Mesodermal cell (in vitro differentiated cells): Measurements from ENCODE around the gene BMP2.

Experiments
- H3K27ac ChIP-seq: 2 replicates; pipeline ENCODE4 v1.7.0; 2013; ENCODE audit warnings: mild to moderate bottlenecking, low read depth, low read length, moderate library complexity; ENCODE audit not compliant: severe bottlenecking
- H3K36me3 ChIP-seq: 2 replicates; pipeline ENCODE4 v1.7.1; 2013; ENCODE audit warnings: mild to moderate bottlenecking, low read length, moderate library complexity; ENCODE audit not compliant: control insufficient read depth, insufficient read depth
- H3K4me1 ChIP-seq: one replicate; pipeline ENCODE4 v1.7.1; 2013; ENCODE audit warnings: mild to moderate bottlenecking, low read length; ENCODE audit not compliant: insufficient read depth, control insufficient read depth, poor library complexity, severe bottlenecking
- H3K4me3 ChIP-seq: 2 replicates; pipeline ENCODE4 v1.7.0; 2013; ENCODE audit warnings: low read length, control low read depth, mild to moderate bottlenecking; ENCODE audit not compliant: insufficient read depth, poor library complexity, severe bottlenecking; ENCODE audit errors: extremely low read depth
- H3K9me3 ChIP-seq: 2 replicates; pipeline ENCODE4 v1.7.1; 2013; ENCODE audit warnings: mild to moderate bottlenecking, low read length, moderate library complexity; ENCODE audit not compliant: control insufficient read depth
- WGBS, 2 experiments: methylation state at CpG; one replicate each; pipeline ENCODE4 v1.1.5; 2013; ENCODE audit warnings: missing lambda C conversion rate in 2 of 2; ENCODE audit not compliant: insufficient coverage in 2 of 2; 5-methylcytosine and 5-hydroxymethylcytosine counted together

The BMP2 gene

GRCh38 chr20:6768228-6769140 is 998 bp downstream of the BMP2 start:
- Histone ChIP-seq H3K27ac (no peak overlapping the region), H3K9me3 (no peaks in the 10 kb centered on the region), H3K4me3 (peak overlapping the region; percentile 76), H3K36me3 (peaks cover 12% of the 10 kb centered on the region), H3K4me1 (peaks cover 8% of the 10 kb centered on the region)
- 0 to 1% methylated on average over 33 to 36 of the region's 70 CpGs for WGBS, 2 experiments

DNA sequence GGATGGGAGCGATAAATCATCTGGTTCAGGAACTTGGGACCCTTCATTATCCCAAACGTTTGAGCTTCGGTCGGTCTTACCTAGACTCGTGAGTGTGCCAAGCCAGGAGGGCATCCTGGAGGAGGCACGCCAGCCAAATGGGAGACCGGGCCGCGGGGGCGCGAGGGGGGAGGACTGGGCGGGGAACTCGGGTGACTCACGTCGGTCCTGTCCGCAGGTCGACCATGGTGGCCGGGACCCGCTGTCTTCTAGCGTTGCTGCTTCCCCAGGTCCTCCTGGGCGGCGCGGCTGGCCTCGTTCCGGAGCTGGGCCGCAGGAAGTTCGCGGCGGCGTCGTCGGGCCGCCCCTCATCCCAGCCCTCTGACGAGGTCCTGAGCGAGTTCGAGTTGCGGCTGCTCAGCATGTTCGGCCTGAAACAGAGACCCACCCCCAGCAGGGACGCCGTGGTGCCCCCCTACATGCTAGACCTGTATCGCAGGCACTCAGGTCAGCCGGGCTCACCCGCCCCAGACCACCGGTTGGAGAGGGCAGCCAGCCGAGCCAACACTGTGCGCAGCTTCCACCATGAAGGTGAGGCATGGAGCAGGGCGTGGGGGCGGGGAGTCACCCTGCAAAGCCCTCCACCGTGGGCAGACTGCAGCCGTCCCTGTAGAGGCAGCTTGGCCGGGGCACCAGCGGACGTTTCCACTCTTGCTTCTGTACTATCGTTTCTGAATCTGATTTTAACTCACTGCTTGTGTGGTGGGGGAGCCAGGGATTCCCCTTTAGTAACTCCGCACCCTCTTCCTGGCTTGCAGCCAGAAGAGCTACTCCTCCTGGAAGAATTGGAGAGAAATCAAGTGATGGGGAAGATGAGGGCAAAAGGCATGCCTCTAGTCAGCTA is 2.7 kb downstream of the BMP2 start:
- peaks cover 8% of the 10 kb centered on the region for H3K4me1 ChIP-seq
- peaks cover 28% of the 10 kb centered on the region for H3K36me3 ChIP-seq
- H3K9me3 ChIP-seq = no peaks in the 10 kb centered on the region
- peak overlapping the region; percentile 76 for H3K4me3 ChIP-seq
- WGBS, 2 experiments = 1 to 3% methylated on average over 32 to 52 of the region's 55 CpGs
- H3K27ac ChIP-seq = no peak overlapping the region

DNA sequence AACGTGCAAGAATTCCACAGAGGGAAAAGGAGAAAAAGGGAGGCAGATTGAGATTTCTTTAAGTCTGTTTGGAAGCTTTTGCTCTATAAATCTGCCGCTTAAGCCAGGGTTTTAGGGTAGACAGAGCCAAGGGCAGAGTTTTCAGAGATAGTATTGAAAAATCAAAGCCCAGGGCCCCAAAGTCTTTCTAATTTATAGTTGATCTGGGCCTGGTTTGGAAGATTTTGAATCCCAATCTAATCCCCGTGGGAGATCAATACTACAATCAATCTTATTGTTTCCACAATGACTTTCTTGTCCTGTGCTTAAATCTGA is 3.3 kb downstream of the BMP2 start:
- 43 to 46% methylated on average over 2 to 3 of the region's 3 CpGs for WGBS, 2 experiments
- no peaks in the 10 kb centered on the region for H3K9me3 ChIP-seq
- no peak overlapping the region for H3K27ac ChIP-seq
- H3K4me3 ChIP-seq = peak overlapping the region; percentile 76
- H3K36me3 ChIP-seq = peaks cover 34% of the 10 kb centered on the region
- H3K4me1 ChIP-seq = peaks cover 8% of the 10 kb centered on the region

- H3K4me1 ChIP-seq = no peaks in the 10 kb centered on the region
- H3K4me3 ChIP-seq = no peak overlapping the region
- H3K27ac ChIP-seq = no peak overlapping the region
- H3K36me3 ChIP-seq = peaks cover 46% of the 10 kb centered on the region
- H3K9me3 ChIP-seq = no peaks in the 10 kb centered on the region
- WGBS, 2 experiments = 94 to 96% methylated on average over 4 of the region's 5 CpGs
Observed at GRCh38 chr20:6780433-6781190, 13.1 kb downstream of the BMP2 start.

- WGBS, 2 experiments = 100% methylated on average over 2 of the region's 5 CpGs
- H3K9me3 ChIP-seq = no peaks in the 10 kb centered on the region
- no peak overlapping the region for H3K4me3 ChIP-seq
- H3K4me1 ChIP-seq = no peaks in the 10 kb centered on the region
- peaks cover 22% of the 10 kb centered on the region for H3K36me3 ChIP-seq
- no peak overlapping the region for H3K27ac ChIP-seq
Observed at GRCh38 chr20:6783752-6784151, 16.3 kb downstream of the BMP2 start.

- H3K27ac ChIP-seq = no peak overlapping the region
- no peaks in the 10 kb centered on the region for H3K4me1 ChIP-seq
- H3K4me3 ChIP-seq = no peak overlapping the region
- 83 to 92% methylated on average over 2 to 3 of the region's 5 CpGs for WGBS, 2 experiments
- no peaks in the 10 kb centered on the region for H3K9me3 ChIP-seq
- peaks cover 20% of the 10 kb centered on the region for H3K36me3 ChIP-seq
Observed at GRCh38 chr20:6784210-6784631, 16.7 kb downstream of the BMP2 start.

DNA sequence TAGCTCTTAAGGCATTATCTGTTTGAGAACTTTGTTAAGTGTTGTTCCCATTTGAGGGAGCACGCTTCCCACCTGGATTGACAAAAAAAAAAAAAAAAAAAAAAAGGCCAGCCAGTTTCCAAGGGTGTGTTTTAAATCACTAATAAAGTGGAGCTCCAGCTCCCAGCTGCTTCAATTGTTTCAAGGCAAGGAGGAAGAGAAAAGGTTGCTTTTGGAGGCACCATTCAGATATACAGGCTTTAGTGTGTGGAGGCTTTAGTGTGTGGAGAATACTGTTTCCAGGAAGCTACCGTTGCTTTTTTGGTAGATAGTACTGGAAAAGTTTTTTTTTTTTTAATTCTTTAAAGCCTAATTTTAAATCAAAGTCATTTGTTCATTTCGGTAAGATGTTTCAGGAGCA is 17.3 kb downstream of the BMP2 start:
- Histone ChIP-seq H3K4me1 (no peaks in the 10 kb centered on the region), H3K9me3 (no peaks in the 10 kb centered on the region), H3K4me3 (no peak overlapping the region), H3K36me3 (peaks cover 16% of the 10 kb centered on the region), H3K27ac (no peak overlapping the region)
- 80% methylated on average over 1 of the region's 3 CpGs; no CpG with 5 or more reads in 1 of the 2 experiments for WGBS, 2 experiments

DNA sequence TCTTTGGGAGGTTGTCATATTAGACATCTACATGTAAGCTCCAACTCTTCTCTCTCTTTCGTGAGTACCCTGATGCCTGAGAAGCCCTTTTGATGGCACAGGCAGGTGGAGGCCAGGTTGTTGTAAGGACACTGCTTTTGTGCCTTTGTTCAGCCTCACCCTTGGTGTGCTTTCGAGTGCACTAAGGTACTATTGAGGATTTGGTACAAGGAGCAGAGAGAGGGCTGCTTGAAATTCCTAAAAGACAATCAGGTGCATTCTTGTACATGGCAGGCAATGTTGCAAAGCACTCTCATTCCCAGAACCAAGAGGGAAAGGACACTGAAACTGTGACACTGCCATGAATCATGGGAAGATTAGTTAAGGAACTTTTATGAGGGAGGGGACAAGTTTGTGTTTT is 19.1 kb downstream of the BMP2 start:
- Histone ChIP-seq H3K9me3 (no peaks in the 10 kb centered on the region), H3K4me1 (no peaks in the 10 kb centered on the region), H3K36me3 (peaks cover 4% of the 10 kb centered on the region), H3K4me3 (no peak overlapping the region), H3K27ac (no peak overlapping the region)
- 78% methylated on average over 1 of the region's 2 CpGs; no CpG with 5 or more reads in 1 of the 2 experiments for WGBS, 2 experiments

DNA sequence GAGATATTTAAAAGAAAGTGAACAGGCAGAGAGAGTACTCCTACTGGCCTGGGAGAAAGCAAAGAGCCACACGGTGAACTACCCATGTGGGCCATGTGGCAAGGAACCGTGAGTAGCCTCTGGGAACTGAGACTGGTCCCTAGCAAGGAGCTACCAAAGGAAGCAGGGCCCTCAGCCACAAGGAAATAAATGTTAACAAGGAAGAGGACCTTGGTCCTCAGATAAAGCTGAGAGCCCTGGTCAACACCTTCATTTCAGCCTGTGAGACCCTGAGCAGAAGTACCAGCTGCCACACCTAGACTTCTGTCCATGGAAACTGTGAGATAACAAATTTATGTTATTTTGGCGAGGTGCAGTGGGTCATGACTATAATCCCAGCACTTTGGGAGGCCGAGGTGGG is 25.3 kb downstream of the BMP2 start:
- Histone ChIP-seq H3K9me3 (no peaks in the 10 kb centered on the region), H3K4me3 (no peak overlapping the region), H3K27ac (no peak overlapping the region), H3K4me1 (no peaks in the 10 kb centered on the region), H3K36me3 (no peaks in the 10 kb centered on the region)
- 83 to 97% methylated on average over 4 of the region's 4 CpGs for WGBS, 2 experiments

GRCh38 chr20:6802227-6802626 is 34.7 kb downstream of the BMP2 start:
- Histone ChIP-seq H3K4me3 (no peak overlapping the region), H3K9me3 (peaks cover 6% of the 10 kb centered on the region), H3K4me1 (no peaks in the 10 kb centered on the region), H3K27ac (no peak overlapping the region), H3K36me3 (no peaks in the 10 kb centered on the region)
- 80 to 100% methylated on average over 1 to 2 of the region's 2 CpGs for WGBS, 2 experiments
